Neuronal stem cell (in vitro differentiated cells): ENCODE results near the gene SLC35B3. TPM values are rescaled to one million over a fixed set of nuclear protein-coding genes. Genes with fewer than 3 reads are reported as not detected.

Experiments used
- DNase-seq: peaks from one replicate; pipeline ENCODE4 v3.0.0-alpha.2; 2013; ENCODE audit warnings: low spot score
- H2AFZ ChIP-seq: one replicate; pipeline ENCODE4 v1.6.1; 2013; ENCODE audit warnings: mild to moderate bottlenecking, low read length, inconsistent platforms
- H2AK5ac ChIP-seq: 2 replicates; pipeline ENCODE4 v1.6.1; 2013; ENCODE audit warnings: low read depth, mild to moderate bottlenecking, inconsistent platforms, low read length, moderate library complexity, mixed read lengths
- H2BK120ac ChIP-seq: 2 replicates; pipeline ENCODE4 v1.6.1; 2013; ENCODE audit warnings: low read depth, mild to moderate bottlenecking, inconsistent platforms, low read length, moderate library complexity, mixed read lengths
- H2BK12ac ChIP-seq: one replicate; pipeline ENCODE4 v1.6.1; 2013; ENCODE audit warnings: low read length, inconsistent platforms
- H2BK15ac ChIP-seq: 2 replicates; pipeline ENCODE4 v1.6.1; 2013; ENCODE audit warnings: mild to moderate bottlenecking, low read length, inconsistent platforms, mixed read lengths
- H2BK5ac ChIP-seq: one replicate; pipeline ENCODE4 v1.6.1; 2013; ENCODE audit warnings: inconsistent platforms, mild to moderate bottlenecking, low read length, moderate library complexity
- H3K14ac ChIP-seq: one replicate; pipeline ENCODE4 v1.6.1; 2013; ENCODE audit warnings: low read length, inconsistent platforms
- H3K18ac ChIP-seq: 2 replicates; pipeline ENCODE4 v1.6.1; 2013; ENCODE audit warnings: low read length, inconsistent platforms
- H3K23ac ChIP-seq: 2 replicates; pipeline ENCODE4 v1.6.1; 2013; ENCODE audit warnings: low read depth, mild to moderate bottlenecking, mixed read lengths, low read length, inconsistent platforms; ENCODE audit not compliant: poor library complexity
- H3K27ac ChIP-seq: replicated peaks from 3 replicates; pipeline ENCODE4 v1.5.1; 2013; ENCODE audit warnings: low read length, inconsistent platforms
- H3K27me3 ChIP-seq, 3 experiments: 2 replicates each; pipeline ENCODE4 v1.6.1; 2013; ENCODE audit warnings: low read length in 3 of 3, mild to moderate bottlenecking in 2 of 3, inconsistent platforms in 1 of 3, low read depth in 1 of 3, mixed read lengths in 1 of 3, moderate library complexity in 1 of 3; ENCODE audit not compliant: control insufficient read depth in 3 of 3, insufficient read depth in 3 of 3
- H3K36me3 ChIP-seq, 2 donors: replicated peaks in 1 of 2; 2 replicates each; pipeline ENCODE4 v1.6.1; 2013; ENCODE audit warnings: low read length in 2 of 2; ENCODE audit not compliant: control insufficient read depth in 2 of 2, insufficient read depth in 2 of 2
- H3K4ac ChIP-seq: 2 replicates; pipeline ENCODE4 v1.6.1; 2013; ENCODE audit warnings: inconsistent platforms, mild to moderate bottlenecking, low read length, moderate library complexity
- H3K4me1 ChIP-seq, 2 donors: 1 replicate in 1 of 2; 2 replicates in 1 of 2; pipeline ENCODE4 v1.6.1; 2013; ENCODE audit warnings: low read length in 2 of 2, low read depth in 1 of 2; ENCODE audit not compliant: control insufficient read depth in 2 of 2, insufficient read depth in 1 of 2
- H3K4me2 ChIP-seq: one replicate; pipeline ENCODE4 v1.6.1; 2013; ENCODE audit warnings: mild to moderate bottlenecking, low read length, inconsistent platforms; ENCODE audit not compliant: insufficient read depth, poor library complexity, severe bottlenecking
- H3K4me3 ChIP-seq, 2 donors: 2 replicates each; pipeline ENCODE4 v1.5.1; 2013; ENCODE audit warnings: low read length in 2 of 2, mild to moderate bottlenecking in 2 of 2, inconsistent platforms in 1 of 2, moderate library complexity in 1 of 2
- H3K79me1 ChIP-seq: one replicate; pipeline ENCODE4 v1.6.1; 2013; ENCODE audit warnings: low read depth, mild to moderate bottlenecking, inconsistent platforms, low read length, moderate library complexity
- H3K9ac ChIP-seq: one replicate; pipeline ENCODE4 v1.6.1; 2013; ENCODE audit warnings: mild to moderate bottlenecking, low read depth, low read length, inconsistent platforms; ENCODE audit not compliant: poor library complexity
- H3K9me3 ChIP-seq, 2 donors: replicated peaks in 1 of 2; 2 replicates each; pipeline versions ENCODE3 to v1.6.1; 2013; ENCODE audit warnings: low read length in 2 of 2, mild to moderate bottlenecking in 2 of 2, inconsistent platforms in 1 of 2, low read depth in 1 of 2, mixed read lengths in 1 of 2, moderate library complexity in 1 of 2; ENCODE audit not compliant: control insufficient read depth in 2 of 2, insufficient read depth in 1 of 2
- H4K8ac ChIP-seq: one replicate; pipeline ENCODE4 v1.6.1; 2013; ENCODE audit warnings: low read depth, mild to moderate bottlenecking, inconsistent platforms, low read length, moderate library complexity
- H4K91ac ChIP-seq: one replicate; pipeline ENCODE4 v1.6.1; 2013; ENCODE audit warnings: low read length, low read depth, mild to moderate bottlenecking, inconsistent platforms; ENCODE audit not compliant: poor library complexity
- WGBS, 2 donors: extraction: QIAGEN DNeasy Blood & Tissue Kit; methylation state at CpG; one replicate each; pipeline ENCODE4 v1.1.7; 2013; ENCODE audit warnings: missing lambda C conversion rate in 2 of 2, mixed read lengths in 1 of 2; ENCODE audit not compliant: insufficient read length in 2 of 2, insufficient replicate concordance in 1 of 2; ENCODE audit errors: extremely low coverage in 2 of 2; 5-methylcytosine and 5-hydroxymethylcytosine counted together
- polyA plus RNA-seq, 2 experiments: library from polyadenylated mRNA; stranded (reverse); fragments of 200-250 nt; gene quantifications; one replicate each; pipeline ENCODE4 v1.2.3, GENCODE V29; 2013

Gene SLC35B3
- polyA plus RNA-seq (2013, experiment 1 of 2), result 8.9 TPM
- polyA plus RNA-seq (2013, experiment 2 of 2), result 8.5 TPM

DNA sequence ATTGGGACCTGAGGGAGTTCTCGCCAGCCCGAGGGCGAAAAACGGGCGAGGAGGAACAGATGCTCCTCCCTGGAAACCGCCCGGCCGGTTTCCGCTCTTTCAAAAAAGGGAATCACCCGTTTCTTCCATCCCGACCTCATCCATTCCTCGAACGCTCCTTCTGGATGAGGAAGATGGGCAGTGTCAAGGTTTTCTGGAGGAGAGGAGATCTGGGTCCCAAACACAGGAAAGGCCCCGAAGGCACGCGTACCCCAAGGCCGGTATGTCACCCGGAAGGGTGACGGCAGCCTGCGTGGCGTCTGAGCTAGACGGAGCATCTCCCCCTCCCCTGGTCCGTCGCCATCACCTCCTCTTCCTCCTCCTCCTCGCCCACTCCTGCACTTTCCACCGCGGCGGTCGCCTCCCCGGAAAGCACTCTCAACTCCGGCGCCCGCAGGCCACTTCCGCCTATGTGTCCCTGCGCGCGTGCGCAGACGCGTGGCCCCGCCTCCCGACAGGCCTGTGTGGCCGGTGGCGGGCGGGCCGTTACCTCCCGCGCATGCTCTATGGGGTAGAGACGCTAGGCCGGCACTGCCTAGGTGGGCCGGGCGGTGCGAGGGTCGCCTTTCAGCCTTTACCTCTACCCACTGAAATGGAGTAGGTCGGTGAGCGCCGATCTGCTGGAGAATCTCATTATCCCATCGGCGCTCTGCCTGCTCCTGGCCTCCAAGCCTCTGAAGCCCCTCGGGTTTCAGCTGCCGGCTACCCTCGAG lies at the start of gene SLC35B3:
TSS of gene SLC35B3 (minus strand) at position 453 of the 752 bp plus-strand sequence.
- Histone ChIP-seq H4K8ac (peak within 1 kb of the TSS; percentile 70), H4K91ac (no peak within 1 kb of the TSS), H3K18ac (peak within 1 kb of the TSS; percentile 87), H3K4me2 (peak within 1 kb of the TSS; percentile 85), H3K27ac (peak within 1 kb of the TSS; percentile 28), H3K4me1 (peaks cover 2 to 7% of the 10 kb centered on the region in 2 donors), H3K79me1 (no peaks in the 10 kb centered on the region), H3K9me3 (no peaks in the 10 kb centered on the region), H3K36me3 (peaks cover 0 to 12% of the 10 kb centered on the region in 2 donors), H2AFZ (peak within 1 kb of the TSS; percentile 97), H3K9ac (peak within 1 kb of the TSS; percentile 95), H2BK12ac (no peak within 1 kb of the TSS), H3K14ac (peak within 1 kb of the TSS; percentile 9), H2BK15ac (no peak within 1 kb of the TSS), H2BK5ac (no peak within 1 kb of the TSS), H2BK120ac (peak within 1 kb of the TSS; percentile 33), H3K27me3 (no peaks in the 10 kb centered on the region), H2AK5ac (no peak within 1 kb of the TSS), H3K4me3 (peak within 1 kb of the TSS; percentile 91 to 97), H3K23ac (peak within 1 kb of the TSS; percentile 45), H3K4ac (no peak within 1 kb of the TSS)
- no CpG with 5 or more reads among the region's 62 CpGs for WGBS, 2 donors
- DNase-seq, result peak; percentile 90

DNA sequence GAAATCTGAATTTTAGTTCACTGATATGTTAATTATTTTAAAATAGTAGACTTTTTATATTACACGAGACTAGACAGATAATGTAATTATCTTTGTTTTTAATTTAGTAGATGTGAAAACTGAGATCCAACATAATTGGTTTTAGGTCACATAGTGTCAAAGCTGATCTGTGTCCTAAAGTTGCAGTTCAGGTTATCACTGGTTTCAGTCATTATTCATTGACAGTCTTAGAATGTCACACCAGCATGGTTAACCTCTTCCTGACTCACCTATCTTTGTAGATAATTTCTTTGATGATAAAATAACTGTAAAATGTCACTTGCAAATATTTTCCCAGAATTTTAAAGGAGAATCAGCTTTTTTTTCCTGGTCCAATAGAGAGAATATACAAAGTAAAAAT lies 48.3 kb upstream of the SLC35B3 start:
- Histone ChIP-seq H2BK5ac (no peak overlapping the region), H2BK12ac (no peak overlapping the region), H2AFZ (no peak overlapping the region), H3K4me1 (no peaks in the 10 kb centered on the region), H3K9ac (no peak overlapping the region), H3K9me3 (no peaks in the 10 kb centered on the region), H3K23ac (no peak overlapping the region), H3K4ac (no peak overlapping the region), H2BK15ac (no peak overlapping the region), H3K27ac (no peak overlapping the region), H3K18ac (no peak overlapping the region), H3K4me2 (no peak overlapping the region), H2AK5ac (no peak overlapping the region), H4K91ac (no peak overlapping the region), H3K36me3 (no peaks in the 10 kb centered on the region), H3K27me3 (no peaks in the 10 kb centered on the region), H4K8ac (no peak overlapping the region), H3K14ac (no peak overlapping the region), H3K79me1 (no peaks in the 10 kb centered on the region), H2BK120ac (no peak overlapping the region), H3K4me3 (no peak overlapping the region)
- WGBS, 2 donors, result no CpG with 5 or more reads among the region's 1 CpG
- no peak for DNase-seq

DNA sequence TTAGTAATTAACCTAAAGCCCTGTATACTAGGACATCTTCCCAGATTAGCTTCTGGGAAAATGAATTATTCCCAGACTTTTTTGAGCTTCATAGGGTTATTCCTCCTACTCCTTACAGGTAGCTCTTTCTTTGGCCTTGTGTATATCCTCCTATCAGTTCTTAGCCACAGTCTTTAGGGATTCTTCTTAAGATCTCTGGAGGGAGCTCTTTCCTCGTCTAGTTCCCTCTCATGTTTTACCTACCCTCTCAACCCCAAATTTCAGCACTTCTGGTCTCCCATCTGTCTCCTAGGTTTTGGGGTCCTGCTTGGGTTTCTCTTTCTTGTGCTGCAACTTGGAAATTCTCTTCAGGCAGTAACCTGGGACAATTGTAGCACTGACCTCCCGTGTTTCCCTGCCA lies 46.4 kb upstream of the SLC35B3 start:
- Histone ChIP-seq H3K14ac (no peak overlapping the region), H3K4me2 (no peak overlapping the region), H2BK12ac (no peak overlapping the region), H3K18ac (no peak overlapping the region), H2BK15ac (no peak overlapping the region), H3K4me1 (no peaks in the 10 kb centered on the region), H3K27ac (no peak overlapping the region), H2BK5ac (no peak overlapping the region), H3K4ac (no peak overlapping the region), H3K79me1 (no peaks in the 10 kb centered on the region), H2BK120ac (no peak overlapping the region), H2AFZ (no peak overlapping the region), H3K9ac (no peak overlapping the region), H2AK5ac (no peak overlapping the region), H3K23ac (no peak overlapping the region), H3K36me3 (no peaks in the 10 kb centered on the region), H4K8ac (no peak overlapping the region), H3K9me3 (no peaks in the 10 kb centered on the region), H4K91ac (no peak overlapping the region), H3K27me3 (no peaks in the 10 kb centered on the region), H3K4me3 (no peak overlapping the region)
- no CpG with 5 or more reads among the region's 2 CpGs for WGBS, 2 donors
- peak; percentile 11 for DNase-seq

DNA sequence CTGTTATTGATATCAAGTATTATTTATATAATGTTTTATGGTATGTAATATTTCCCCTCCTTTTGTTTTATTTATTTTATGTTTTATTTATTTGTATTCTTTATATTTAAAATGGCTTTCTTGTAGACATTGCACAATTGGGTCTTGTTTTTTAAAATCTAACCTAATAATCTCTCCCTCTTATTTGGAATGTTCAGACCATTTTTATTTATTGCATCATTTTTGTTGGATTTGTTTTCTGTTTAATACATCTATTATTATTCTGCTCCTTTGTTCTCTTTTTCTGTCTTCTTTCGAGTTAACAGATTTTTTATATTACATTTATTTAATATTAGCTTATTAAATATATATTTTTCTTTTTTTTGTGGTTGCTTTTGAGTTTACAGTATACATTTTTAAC lies 43.1 kb upstream of the SLC35B3 start:
- Histone ChIP-seq H2BK15ac (no peak overlapping the region), H3K4me3 (no peak overlapping the region), H3K27ac (no peak overlapping the region), H2AFZ (no peak overlapping the region), H4K8ac (no peak overlapping the region), H2BK120ac (no peak overlapping the region), H3K4me1 (no peaks in the 10 kb centered on the region), H2BK5ac (no peak overlapping the region), H3K79me1 (no peaks in the 10 kb centered on the region), H3K27me3 (no peaks in the 10 kb centered on the region), H2AK5ac (no peak overlapping the region), H3K23ac (no peak overlapping the region), H4K91ac (no peak overlapping the region), H3K4me2 (no peak overlapping the region), H3K4ac (no peak overlapping the region), H3K36me3 (no peaks in the 10 kb centered on the region), H3K14ac (no peak overlapping the region), H3K18ac (no peak overlapping the region), H3K9ac (no peak overlapping the region), H3K9me3 (no peaks in the 10 kb centered on the region), H2BK12ac (no peak overlapping the region)
- DNase-seq, result no peak
- no CpG with 5 or more reads among the region's 1 CpG for WGBS, 2 donors
